Measurements from ENCODE around the gene MARCO.

Gene MARCO

DNA sequence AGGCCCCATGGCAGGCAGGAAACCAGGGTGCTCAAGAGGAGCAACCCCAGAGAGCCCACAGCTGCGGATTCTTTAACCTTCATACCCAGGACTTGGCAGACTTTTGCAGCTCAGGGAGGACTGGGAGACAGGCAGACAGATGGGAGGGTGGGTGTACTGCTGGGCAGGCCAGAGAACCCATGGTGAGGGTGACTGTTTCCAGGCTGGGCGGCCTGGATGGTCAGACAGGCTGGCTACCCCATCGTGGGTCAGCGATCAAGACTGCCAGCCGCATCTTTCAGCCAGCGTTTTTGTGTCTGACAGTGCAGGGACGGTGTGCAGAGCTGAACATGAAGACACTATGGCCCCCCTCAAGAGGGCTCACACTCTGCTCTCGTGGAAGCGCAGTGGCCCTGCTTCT is 82.2 kb downstream of the MARCO start:
- DNase-seq (ENCODE audit: extremely low spot score), result no peak
- CTCF ChIA-PET, result interaction anchor here (0.9 to 1.0 kb wide), 2 partner anchors 11 to 13 kb away, joined by 3 to 4 read pairs; no protein-coding TSS in a partner anchor
- POLR2A ChIA-PET, result no interaction called here
- TF ChIP-seq, protein P1, sequence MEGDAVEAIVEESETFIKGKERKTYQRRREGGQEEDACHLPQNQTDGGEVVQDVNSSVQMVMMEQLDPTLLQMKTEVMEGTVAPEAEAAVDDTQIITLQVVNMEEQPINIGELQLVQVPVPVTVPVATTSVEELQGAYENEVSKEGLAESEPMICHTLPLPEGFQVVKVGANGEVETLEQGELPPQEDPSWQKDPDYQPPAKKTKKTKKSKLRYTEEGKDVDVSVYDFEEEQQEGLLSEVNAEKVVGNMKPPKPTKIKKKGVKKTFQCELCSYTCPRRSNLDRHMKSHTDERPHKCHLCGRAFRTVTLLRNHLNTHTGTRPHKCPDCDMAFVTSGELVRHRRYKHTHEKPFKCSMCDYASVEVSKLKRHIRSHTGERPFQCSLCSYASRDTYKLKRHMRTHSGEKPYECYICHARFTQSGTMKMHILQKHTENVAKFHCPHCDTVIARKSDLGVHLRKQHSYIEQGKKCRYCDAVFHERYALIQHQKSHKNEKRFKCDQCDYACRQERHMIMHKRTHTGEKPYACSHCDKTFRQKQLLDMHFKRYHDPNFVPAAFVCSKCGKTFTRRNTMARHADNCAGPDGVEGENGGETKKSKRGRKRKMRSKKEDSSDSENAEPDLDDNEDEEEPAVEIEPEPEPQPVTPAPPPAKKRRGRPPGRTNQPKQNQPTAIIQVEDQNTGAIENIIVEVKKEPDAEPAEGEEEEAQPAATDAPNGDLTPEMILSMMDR (IDR thresholded peaks at IDR 0.05; ENCODE audit: control extremely low read depth, extremely low read depth, low read depth, missing control alignments), result no peak

GRCh38 chr2:119024568-119024967 is 82.6 kb downstream of the MARCO start:
- CTCF ChIA-PET, result interaction anchor here (0.9 to 1.7 kb wide), 3 partner anchors 11 to 242 kb away, joined by 3 to 5 read pairs (median 4); no protein-coding TSS in a partner anchor
- TF ChIP-seq, protein P1 (IDR thresholded peaks at IDR 0.05; ENCODE audit: control extremely low read depth, extremely low read depth, low read depth, missing control alignments), result no peak
- DNase-seq (ENCODE audit: extremely low spot score), result no peak
- POLR2A ChIA-PET, result no interaction called here

GRCh38 chr2:119025013-119025412 is 83.0 kb downstream of the MARCO start:
- ChIA-PET POLR2A (no interaction called here), CTCF (interaction anchor here (0.9 to 2.1 kb wide), 4 partner anchors 12 to 266 kb away, joined by 3 to 7 read pairs (median 4); no protein-coding TSS in a partner anchor)
- TF ChIP-seq, protein P1 (IDR thresholded peaks at IDR 0.05; ENCODE audit: control extremely low read depth, extremely low read depth, low read depth, missing control alignments), result no peak
- DNase-seq (ENCODE audit: extremely low spot score), result no peak

DNA sequence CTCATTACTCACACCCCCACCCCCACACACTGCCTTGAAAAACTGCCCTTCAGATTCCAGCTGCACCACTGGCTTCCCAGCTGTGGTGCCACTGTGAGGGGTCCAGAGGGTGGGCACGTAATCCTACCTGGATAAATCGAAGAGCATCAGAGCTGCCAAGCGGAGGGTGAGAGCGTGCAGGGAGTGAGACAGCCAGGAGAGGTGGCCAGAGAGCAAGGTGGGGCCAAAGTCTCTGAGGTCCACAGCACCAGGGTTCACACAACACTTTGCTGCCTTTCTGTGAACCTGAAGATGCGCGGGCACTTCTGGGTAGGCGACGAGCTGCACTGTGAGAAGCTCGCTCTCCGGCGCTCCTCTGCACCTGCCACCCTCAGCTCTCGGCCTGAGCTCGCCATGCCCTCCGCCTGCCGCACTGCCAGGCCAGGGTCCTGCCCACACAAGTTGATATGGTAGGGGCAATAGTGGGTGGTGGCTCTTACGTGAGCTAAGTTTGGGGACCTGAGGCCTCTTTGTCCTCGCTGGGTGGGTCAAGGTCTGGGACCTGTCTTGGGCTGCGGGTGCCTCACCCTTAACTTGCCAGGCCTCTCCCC is 83.9 kb downstream of the MARCO start:
- DNase-seq (ENCODE audit: extremely low spot score), result no peak
- CTCF ChIA-PET, result interaction anchor here (1.1 to 2.1 kb wide), 7 partner anchors 9 to 266 kb away, joined by 3 to 7 read pairs (median 4); no protein-coding TSS in a partner anchor
- TF ChIP-seq, protein P1 (IDR thresholded peaks at IDR 0.05; ENCODE audit: control extremely low read depth, extremely low read depth, low read depth, missing control alignments), result no peak
- POLR2A ChIA-PET, result no interaction called here

- POLR2A ChIA-PET, result no interaction called here
- TF ChIP-seq, protein P1 (IDR thresholded peaks at IDR 0.05; ENCODE audit: control extremely low read depth, extremely low read depth, low read depth, missing control alignments), result no peak
- CTCF ChIA-PET, result interaction anchor here (1.1 to 2.1 kb wide), 5 partner anchors 10 to 265 kb away, joined by 3 to 7 read pairs (median 4); no protein-coding TSS in a partner anchor
- DNase-seq (ENCODE audit: extremely low spot score), result no peak
Measured at GRCh38 chr2:119026890-119027289, 84.9 kb downstream of the MARCO start.

GRCh38 chr2:119028327-119029174 is 86.6 kb downstream of the MARCO start:
- CTCF ChIA-PET, result interaction anchor here (1.1 to 1.6 kb wide), 6 partner anchors 12 to 263 kb away, joined by 3 to 5 read pairs (median 4); no protein-coding TSS in a partner anchor
- DNase-seq (ENCODE audit: extremely low spot score), result peak; percentile 45
- TF ChIP-seq, protein P1 (IDR thresholded peaks at IDR 0.05; ENCODE audit: control extremely low read depth, extremely low read depth, low read depth, missing control alignments), result peak; percentile 36
- POLR2A ChIA-PET, result no interaction called here

Data from GM10248 (cell line).